ENCODE results near the gene USP4. TPM values are rescaled to one million over a fixed set of nuclear protein-coding genes. Genes with fewer than 3 reads are reported as not detected.

Gene USP4
- total and polyA plus RNA-seq, 2 of the 13 experiments (the other 11 are each of a cell fraction or from before 2014, with no cell fraction given): 9.2 to 20.8 TPM

DNA sequence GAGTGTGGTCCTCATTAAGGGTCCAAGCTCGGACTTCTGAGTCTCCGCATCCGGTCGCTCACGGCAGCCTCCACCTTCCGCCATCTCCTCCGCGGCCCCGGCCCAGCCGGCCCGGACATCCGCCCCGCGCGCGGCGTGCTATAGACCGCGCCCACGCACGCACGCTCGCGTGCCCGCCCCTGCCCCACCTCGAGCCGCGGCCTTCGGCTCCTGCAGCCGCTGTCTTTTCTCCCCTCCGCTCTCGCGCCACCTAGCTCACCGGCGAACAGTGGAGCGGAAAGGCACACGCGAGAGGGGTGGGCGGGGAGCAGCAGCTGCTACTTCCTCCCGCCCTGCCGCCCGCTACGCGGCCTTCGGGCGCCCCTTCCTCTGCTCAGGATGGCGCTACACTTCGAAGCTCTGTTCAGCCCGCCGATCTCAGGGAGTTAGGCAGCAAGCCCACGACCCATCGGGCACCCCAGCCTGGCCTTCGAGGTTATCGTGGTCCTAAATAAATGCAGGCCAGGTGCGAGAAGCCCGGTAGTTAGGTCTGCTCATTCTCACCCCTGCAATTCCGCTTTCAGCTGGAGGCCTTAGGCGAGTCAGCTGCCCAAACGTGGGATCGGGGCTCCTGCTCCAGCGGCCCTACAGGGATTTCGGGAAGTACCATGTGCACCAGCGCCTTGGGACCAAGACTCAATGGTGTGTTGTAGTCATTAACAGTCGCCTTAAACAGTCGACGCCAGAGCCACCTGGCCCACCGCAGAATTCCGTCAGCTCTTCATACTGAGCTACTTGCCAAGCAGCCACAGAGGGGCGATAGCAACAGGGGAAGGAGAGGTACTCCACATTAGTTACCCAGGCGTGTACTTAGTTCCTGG is at the start of gene USP4 (continued):
- TF ChIP-seq NCOA2 (CRISPR knock-in tag; IDR thresholded peaks at IDR 0.05) (peak; percentile 35), ZNF33A (CRISPR knock-in tag; IDR thresholded peaks at IDR 0.05; ENCODE audit: borderline replicate concordance) (no peak), SETDB1 (CRISPR knock-in tag; IDR thresholded peaks at IDR 0.05; ENCODE audit: borderline replicate concordance) (no peak), PLRG1 (conservative IDR thresholded peaks at IDR 0.05) (no peak), NFKB2 (CRISPR knock-in tag; IDR thresholded peaks at IDR 0.05; ENCODE audit: borderline replicate concordance) (peak; percentile 95; the same call in 1 of the 2 replicates), CBX2 (IDR thresholded peaks at IDR 0.05; ENCODE audit: low read depth, low read length) (no peak), CBX2 (CRISPR knock-in tag; IDR thresholded peaks at IDR 0.05; ENCODE audit: low read depth) (no peak; the same call in 1 of the 2 replicates), E2F1 (CRISPR knock-in tag; IDR thresholded peaks at IDR 0.05) (peak; percentile 95), HNF4G (IDR thresholded peaks at IDR 0.05; ENCODE audit: borderline replicate concordance, low read depth, low read length) (no peak), HNF4G (CRISPR knock-in tag; IDR thresholded peaks at IDR 0.05; ENCODE audit: borderline replicate concordance, low read depth) (no peak), NCOA5 (CRISPR knock-in tag; IDR thresholded peaks at IDR 0.05) (no peak), CEBPB (IDR thresholded peaks at IDR 0.05; ENCODE audit: borderline replicate concordance, low read depth, low read length) (no peak), FOXJ3 (CRISPR knock-in tag; IDR thresholded peaks at IDR 0.05; ENCODE audit: borderline replicate concordance) (no peak), ZNF142 (CRISPR knock-in tag; IDR thresholded peaks at IDR 0.05) (peak; percentile 91), SYNCRIP (IDR thresholded peaks at IDR 0.05; ENCODE audit: insufficient read depth, low read depth, low read length) (no peak), ZC3H13 (CRISPR knock-in tag; IDR thresholded peaks at IDR 0.05) (peak; percentile 96), ZBTB38 (CRISPR knock-in tag; IDR thresholded peaks at IDR 0.05) (peak; percentile 97), HDAC2 (CRISPR knock-in tag; IDR thresholded peaks at IDR 0.05) (peak; percentile 67), SKI (IDR thresholded peaks at IDR 0.05; ENCODE audit: partially characterized antibody) (peak; percentile 48), SOX13 (IDR thresholded peaks at IDR 0.05) (peak; percentile 14; the same call in 1 of the 2 replicates), SOX13 (CRISPR knock-in tag; conservative IDR thresholded peaks at IDR 0.05 in 1 of 2, IDR thresholded peaks at IDR 0.05 in 1 of 2) (peak in 1 of 2 experiments; percentile 69; a peak in 2 of 4 replicates), NFATC3 (CRISPR knock-in tag; IDR thresholded peaks at IDR 0.05) (peak; percentile 99)
- TF ChIP-seq, protein P1, sequence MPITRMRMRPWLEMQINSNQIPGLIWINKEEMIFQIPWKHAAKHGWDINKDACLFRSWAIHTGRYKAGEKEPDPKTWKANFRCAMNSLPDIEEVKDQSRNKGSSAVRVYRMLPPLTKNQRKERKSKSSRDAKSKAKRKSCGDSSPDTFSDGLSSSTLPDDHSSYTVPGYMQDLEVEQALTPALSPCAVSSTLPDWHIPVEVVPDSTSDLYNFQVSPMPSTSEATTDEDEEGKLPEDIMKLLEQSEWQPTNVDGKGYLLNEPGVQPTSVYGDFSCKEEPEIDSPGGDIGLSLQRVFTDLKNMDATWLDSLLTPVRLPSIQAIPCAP (CRISPR knock-in tag; IDR thresholded peaks at IDR 0.05; ENCODE audit: low read depth): peak; percentile 95

Measured in HepG2 (cell line).